Stomach (tissue), 4 donors: ENCODE data around the gene HSFX3.

Experiments used
- CTCF ChIP-seq, 7 experiments: fragments of 450-650 bp in 4 of 7; fragments of 200-600 bp in 3 of 7; sonication (generic) in 3 of 7; IDR thresholded peaks; one replicate each; pipeline ENCODE4 v1.5.1; 2016 to 2019; ENCODE audit warnings: antibody characterized with exemption in 7 of 7, control low read depth in 2 of 7, mild to moderate bottlenecking in 1 of 7
- EP300 ChIP-seq: sonication (generic); formaldehyde crosslinking; IDR thresholded peaks from one replicate; pipeline ENCODE4 v1.6.1; 2017; ENCODE audit warnings: antibody characterized with exemption
- POLR2A ChIP-seq, 4 donors: fragments of 450-650 bp; IDR thresholded peaks; one replicate each; pipeline ENCODE4 v1.6.1; 2016; ENCODE audit warnings: antibody characterized with exemption in 4 of 4, control low read depth in 2 of 4, mild to moderate bottlenecking in 1 of 4, moderate library complexity in 1 of 4

GRCh38 chrX:149517308-149517707 is 32.4 kb downstream of the HSFX3 start:
- no peak for TF ChIP-seq CTCF (IDR thresholded peaks at IDR 0.05)
- TF ChIP-seq POLR2A (IDR thresholded peaks at IDR 0.05): no peak
- no peak for TF ChIP-seq EP300
